AG04450 (cell line): ENCODE data around the gene TRPM3. TPM values are rescaled to one million over a fixed set of nuclear protein-coding genes. Genes with fewer than 3 reads are reported as not detected.

ENCODE experiments used
- CTCF ChIA-PET: fragments of 300-600, 350-600 bp; formaldehyde crosslinking; extraction: SDS; loops from one replicate; lab custom pipeline; 2022; ENCODE audit warnings: antibody characterized with exemption, inconsistent platforms; lab: Charles Lee
- POLR2A ChIA-PET: fragments of 350-600 bp; formaldehyde crosslinking; extraction: SDS; loops from one replicate; lab custom pipeline; 2021; ENCODE audit warnings: antibody characterized with exemption, inconsistent platforms; lab: Yijun Ruan, JAX
- DNase-seq: peaks from one replicate; pipeline ENCODE4 v3.0.0-alpha.2; 2011; ENCODE audit warnings: low read depth, low spot score
- H3K27ac ChIP-seq: one replicate; pipeline ENCODE4 v1.5.1; 2012; ENCODE audit warnings: low read depth, low read length, control low read depth
- H3K27me3 ChIP-seq: one replicate; pipeline ENCODE4 v1.6.0; 2012; ENCODE audit warnings: low read length; ENCODE audit not compliant: control insufficient read depth, insufficient read depth
- H3K4me3 ChIP-seq: 2 replicates; pipeline ENCODE4 v1.5.1; 2011; ENCODE audit warnings: mild to moderate bottlenecking, low read depth, low read length, control low read depth
- H3K9me3 ChIP-seq: 2 replicates; pipeline ENCODE4 v1.5.1; 2012; ENCODE audit warnings: low read length; ENCODE audit not compliant: control insufficient read depth, insufficient read depth
- CTCF ChIP-seq: IDR thresholded peaks from 2 replicates; pipeline ENCODE4 v1.5.1; 2011; ENCODE audit warnings: low read depth, low read length, control low read depth, inconsistent platforms
- polyA plus RNA-seq: library from polyadenylated mRNA; depleted of rRNA; stranded (reverse); fragments of >200 nt; gene quantifications from 2 replicates; pipeline ENCODE4 v1.2.3, GENCODE V29; 2011

The TRPM3 gene
- polyA plus RNA-seq, 1 experiment, result 0.01 TPM

GRCh38 chr9:71120501-71121247 lies 747 bp downstream of the TRPM3 start:
- Histone ChIP-seq H3K27me3 (no peaks in the 10 kb centered on the region), H3K4me3 (no peak overlapping the region), H3K9me3 (no peaks in the 10 kb centered on the region), H3K27ac (no peak overlapping the region)
- ChIA-PET POLR2A (no interaction called here), CTCF (no interaction called here)
- TF ChIP-seq CTCF, result no peak
- no peak for DNase-seq

GRCh38 chr9:71119746-71120145 lies 1.7 kb downstream of the TRPM3 start:
- CTCF ChIA-PET, result no interaction called here
- TF ChIP-seq CTCF, result no peak
- H3K27ac ChIP-seq, result no peak overlapping the region
- H3K4me3 ChIP-seq, result no peak overlapping the region
- no peak for DNase-seq
- no peaks in the 10 kb centered on the region for H3K27me3 ChIP-seq
- POLR2A ChIA-PET, result no interaction called here
- no peaks in the 10 kb centered on the region for H3K9me3 ChIP-seq

- POLR2A ChIA-PET, result no interaction called here
- TF ChIP-seq CTCF, result no peak
- Histone ChIP-seq H3K9me3 (no peaks in the 10 kb centered on the region), H3K27ac (no peak overlapping the region), H3K4me3 (no peak overlapping the region), H3K27me3 (no peaks in the 10 kb centered on the region)
- CTCF ChIA-PET, result no interaction called here
- no peak for DNase-seq
Observed at GRCh38 chr9:71118324-71118723, 3.1 kb downstream of the TRPM3 start.

GRCh38 chr9:71115448-71115975 lies 5.9 kb downstream of the TRPM3 start:
- Histone ChIP-seq H3K9me3 (no peaks in the 10 kb centered on the region), H3K27me3 (no peaks in the 10 kb centered on the region), H3K27ac (no peak overlapping the region), H3K4me3 (no peak overlapping the region)
- ChIA-PET CTCF (no interaction called here), POLR2A (no interaction called here)
- TF ChIP-seq CTCF, result no peak
- DNase-seq, result no peak

GRCh38 chr9:71112866-71113265 lies 8.6 kb downstream of the TRPM3 start:
- CTCF ChIA-PET, result interaction anchor here (0.5 to 0.6 kb wide), 2 partner anchors 177 to 1284 kb away, joined by 3 read pairs; no protein-coding TSS in a partner anchor
- TF ChIP-seq CTCF, result no peak
- POLR2A ChIA-PET, result no interaction called here
- Histone ChIP-seq H3K27me3 (no peaks in the 10 kb centered on the region), H3K4me3 (no peak overlapping the region), H3K27ac (no peak overlapping the region), H3K9me3 (no peaks in the 10 kb centered on the region)
- DNase-seq, result no peak
